Panc1 (cell line): ENCODE data around the gene ABAT. TPM values are rescaled to one million over a fixed set of nuclear protein-coding genes. Genes with fewer than 3 reads are reported as not detected.

Experiments
- ATAC-seq: fragments of 200-7000 bp; cut with Tn5 transposase; 2 replicates; pipeline ENCODE4 v1.9.1; 2020; ENCODE audit warnings: mild to moderate bottlenecking, moderate library complexity
- BruUV-seq: library from RNA; stranded (reverse); fragments of 400-500 nt; replicated peaks from 2 replicates; lab custom pipeline; 2021; lab: Mats Ljungman, UMichigan
- CTCF ChIA-PET: fragments of 300-600 bp; sonication (Branson Sonifier 250); formaldehyde crosslinking; loops from one replicate; lab custom pipeline; 2022; ENCODE audit warnings: antibody characterized with exemption; lab: Charles Lee
- POLR2A ChIA-PET: fragments of 300-600 bp; sonication (Branson Sonifier 250); formaldehyde crosslinking; loops from one replicate; lab custom pipeline; 2022; ENCODE audit warnings: antibody characterized with exemption; lab: Charles Lee
- DNase-seq: peaks from one replicate; pipeline ENCODE4 v3.0.0-alpha.2; 2010; ENCODE audit warnings: low read depth, low spot score
- H3K27ac ChIP-seq: 2 replicates; pipeline ENCODE4 v1.5.1; 2011; ENCODE audit warnings: mild to moderate bottlenecking, low read length, inconsistent platforms
- H3K27me3 ChIP-seq: fragments of 200-500 bp; sonication (Bioruptor generic); 2 replicates; pipeline ENCODE4 v1.6.0; 2014; ENCODE audit warnings: low read length, inconsistent platforms; ENCODE audit not compliant: control insufficient read depth, insufficient read depth
- H3K36me3 ChIP-seq: fragments of 200-500 bp; sonication (Bioruptor generic); 2 replicates; pipeline ENCODE4 v1.5.1; 2014; ENCODE audit warnings: inconsistent platforms, mild to moderate bottlenecking, low read length, moderate library complexity; ENCODE audit not compliant: control insufficient read depth, insufficient read depth
- H3K4me1 ChIP-seq: 2 replicates; pipeline ENCODE4 v1.5.1; 2011; ENCODE audit warnings: inconsistent platforms, mild to moderate bottlenecking, low read length, moderate library complexity; ENCODE audit not compliant: control insufficient read depth, insufficient read depth
- H3K4me3 ChIP-seq, 2 experiments: 2 replicates each; pipeline ENCODE4 v1.5.1; 2011 to 2012; ENCODE audit warnings: low read depth in 2 of 2, low read length in 2 of 2, mild to moderate bottlenecking in 2 of 2, inconsistent platforms in 1 of 2, moderate library complexity in 1 of 2
- H3K9me3 ChIP-seq: fragments of 200-500 bp; sonication (Bioruptor generic); 2 replicates; pipeline ENCODE4 v1.5.1; 2014; ENCODE audit warnings: low read depth, mild to moderate bottlenecking, inconsistent platforms, low read length, moderate library complexity; ENCODE audit not compliant: control insufficient read depth, insufficient read depth
- CTCF ChIP-seq: fragments of 450-650 bp; IDR thresholded peaks from 2 replicates; pipeline ENCODE4 v1.5.1; 2017; ENCODE audit warnings: mild to moderate bottlenecking
- POLR2AphosphoS5 ChIP-seq: IDR thresholded peaks from 2 replicates; pipeline ENCODE4 v1.6.1; 2012; ENCODE audit warnings: mild to moderate bottlenecking, low read depth, low read length, moderate library complexity
- REST ChIP-seq, 2 experiments: IDR thresholded peaks; 2 replicates each; pipeline ENCODE4 v1.6.1; 2011 to 2012; ENCODE audit warnings: low read depth in 2 of 2, control low read depth in 1 of 2, low read length in 1 of 2, mild to moderate bottlenecking in 1 of 2, moderate library complexity in 1 of 2; ENCODE audit not compliant: insufficient read depth in 1 of 2
- SIN3A ChIP-seq: IDR thresholded peaks from 2 replicates; pipeline ENCODE4 v1.6.1; 2012; ENCODE audit warnings: low read depth, mild to moderate bottlenecking, low read length, moderate library complexity, borderline replicate concordance; ENCODE audit not compliant: insufficient read depth
- TCF7L2 ChIP-seq: IDR thresholded peaks from 2 replicates; pipeline ENCODE4 v1.6.1; 2011; ENCODE audit warnings: mild to moderate bottlenecking, low read depth, low read length, inconsistent platforms
- in situ Hi-C: cut with HindIII; loops from 2 replicates; pipeline ENCODE4 v1.10.0; 2016; ENCODE audit warnings: low sequenced_read_pairs, low pct_unique_long_range_greater_than_20kb
- intact Hi-C: fragments of 100-400 bp; cut with micrococcal nuclease; formaldehyde crosslinking; loops from one replicate; pipeline ENCODE4 v1.10.0; 2022; ENCODE audit not compliant: unreplicated experiment
- total RNA-seq: library from RNA; stranded (reverse); gene quantifications from one replicate; pipeline ENCODE4 v1.2.1, GENCODE V29; 2021; ENCODE audit not compliant: unreplicated experiment

The ABAT gene
- total RNA-seq, 1 experiment from 2014 or later, result 0.77 TPM

- no peak for DNase-seq
- BruUV-seq, result no TSS peak
- intact Hi-C loops (no loop called here), in situ Hi-C loops (no loop called here)
- Histone ChIP-seq H3K36me3 (peaks cover 17% of the 10 kb centered on the region), H3K27ac (no peak overlapping the region), H3K4me3 (no peak overlapping the region), H3K4me1 (no peaks in the 10 kb centered on the region), H3K9me3 (no peaks in the 10 kb centered on the region), H3K27me3 (no peaks in the 10 kb centered on the region)
- TF ChIP-seq SIN3A (no peak), REST (IDR thresholded peaks at IDR 0.05; ENCODE audit: insufficient read depth in 1 of 2, low read depth in 2 of 2, low read length in 1 of 2) (no peak), POLR2AphosphoS5 (no peak), CTCF (no peak), TCF7L2 (no peak)
- POLR2A ChIA-PET, result no interaction called here
- CTCF ChIA-PET, result no interaction called here
- peak; percentile 58; the same call in 1 of the 2 replicates for ATAC-seq
Measured at GRCh38 chr16:8832717-8833105, 158.3 kb downstream of the ABAT start.

Other genes with a start within 250 kb of the ABAT start
- not detected for gene TMEM114, start 84.1 kb upstream of the ABAT start, total RNA-seq
- 31.8 TPM for gene METTL22, start 52.9 kb upstream of the ABAT start, total RNA-seq
- gene TMEM186, start 123.0 kb downstream of the ABAT start, total RNA-seq, result 12.4 TPM
- 58.4 TPM for gene PMM2, start 123.2 kb downstream of the ABAT start, total RNA-seq
- gene CARHSP1, start 194.4 kb downstream of the ABAT start, total RNA-seq, result 158 TPM
- gene LITAFD, start 207.7 kb downstream of the ABAT start, total RNA-seq, result not detected